IMR-90 (cell line): Measurements from ENCODE around the gene KNG1.

Source experiments
- BHLHE40 ChIP-seq: fragments of 150-350 bp; IDR thresholded peaks from 2 replicates; pipeline ENCODE4 v1.6.1; 2016; ENCODE audit warnings: mild to moderate bottlenecking, low read depth, low read length
- CEBPB ChIP-seq: IDR thresholded peaks from 2 replicates; pipeline ENCODE4 v1.6.1; 2012; ENCODE audit warnings: low read depth, low read length, improper control_type of control experiment
- CTCF ChIP-seq: conservative IDR thresholded peaks from 2 replicates; pipeline ENCODE4 v1.5.1; 2012; ENCODE audit warnings: mild to moderate bottlenecking, low read depth, low read length, improper control_type of control experiment
- FOS ChIP-seq: fragments of 150-350 bp; IDR thresholded peaks from 2 replicates; pipeline ENCODE4 v1.6.1; 2016; ENCODE audit warnings: low read depth, low read length
- MAFK ChIP-seq: IDR thresholded peaks from 2 replicates; pipeline ENCODE4 v1.6.1; 2012; ENCODE audit warnings: low read depth, low read length, improper control_type of control experiment
- MAZ ChIP-seq: IDR thresholded peaks from 2 replicates; pipeline ENCODE4 v1.6.1; 2012; ENCODE audit warnings: low read depth, mild to moderate bottlenecking, low read length, improper control_type of control experiment, moderate library complexity, borderline replicate concordance
- MXI1 ChIP-seq: IDR thresholded peaks from 2 replicates; pipeline ENCODE4 v1.6.1; 2012; ENCODE audit warnings: low read depth, mild to moderate bottlenecking, low read length, moderate library complexity, borderline replicate concordance
- NFE2L2 ChIP-seq: fragments of 150-350 bp; IDR thresholded peaks from 2 replicates; pipeline ENCODE4 v1.6.1; 2016; ENCODE audit warnings: low read depth, mild to moderate bottlenecking, low read length
- POLR2A ChIP-seq: IDR thresholded peaks from 2 replicates; pipeline ENCODE4 v1.6.1; 2012; ENCODE audit warnings: mild to moderate bottlenecking, low read depth, low read length
- RAD21 ChIP-seq: IDR thresholded peaks from 2 replicates; pipeline ENCODE4 v1.6.1; 2012; ENCODE audit warnings: low read length, improper control_type of control experiment
- RFX5 ChIP-seq: IDR thresholded peaks from 2 replicates; pipeline ENCODE4 v1.8.0; 2012; ENCODE audit warnings: low read depth, mild to moderate bottlenecking, low read length, moderate library complexity
- SMC3 ChIP-seq: fragments of 150-350 bp; IDR thresholded peaks from 2 replicates; pipeline ENCODE4 v1.6.1; 2016; ENCODE audit warnings: low read depth, mild to moderate bottlenecking, antibody characterized with exemption, low read length, moderate library complexity
- USF2 ChIP-seq: fragments of 150-350 bp; IDR thresholded peaks from 2 replicates; pipeline ENCODE4 v1.6.1; 2017; ENCODE audit warnings: mild to moderate bottlenecking, antibody characterized with exemption, low read length, low read depth
- TF ChIP-seq, protein P1 (sequence below): fragments of 150-350 bp; IDR thresholded peaks from 2 replicates; pipeline ENCODE4 v1.6.1; 2016; ENCODE audit warnings: low read depth, mild to moderate bottlenecking, low read length, moderate library complexity, borderline replicate concordance

GRCh38 chr3:186708983-186709679, 8.0 kb upstream of the KNG1 start:
- no peak for TF ChIP-seq CTCF
- TF ChIP-seq, protein P1, sequence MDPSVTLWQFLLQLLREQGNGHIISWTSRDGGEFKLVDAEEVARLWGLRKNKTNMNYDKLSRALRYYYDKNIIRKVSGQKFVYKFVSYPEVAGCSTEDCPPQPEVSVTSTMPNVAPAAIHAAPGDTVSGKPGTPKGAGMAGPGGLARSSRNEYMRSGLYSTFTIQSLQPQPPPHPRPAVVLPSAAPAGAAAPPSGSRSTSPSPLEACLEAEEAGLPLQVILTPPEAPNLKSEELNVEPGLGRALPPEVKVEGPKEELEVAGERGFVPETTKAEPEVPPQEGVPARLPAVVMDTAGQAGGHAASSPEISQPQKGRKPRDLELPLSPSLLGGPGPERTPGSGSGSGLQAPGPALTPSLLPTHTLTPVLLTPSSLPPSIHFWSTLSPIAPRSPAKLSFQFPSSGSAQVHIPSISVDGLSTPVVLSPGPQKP, result no peak
- TF ChIP-seq POLR2A, result no peak
- no peak for TF ChIP-seq CEBPB
- no peak for TF ChIP-seq RFX5
- no peak for TF ChIP-seq NFE2L2
- TF ChIP-seq RAD21, result no peak
- TF ChIP-seq MAZ, result no peak
- no peak for TF ChIP-seq FOS
- TF ChIP-seq MAFK, result no peak
- TF ChIP-seq BHLHE40, result no peak
- no peak for TF ChIP-seq SMC3
- no peak for TF ChIP-seq MXI1
- TF ChIP-seq USF2, result no peak
